Activated CD8-positive, alpha-beta memory T cell treated with anti-CD3 and anti-CD28 coated beads for 36 hours (primary cell): Measurements from ENCODE around the gene GJD2. TPM values are rescaled to one million over a fixed set of nuclear protein-coding genes. Genes with fewer than 3 reads are reported as not detected.

Source experiments
- CTCF ChIA-PET: fragments of 350-600 bp; sonication (Branson Sonifier 250); formaldehyde crosslinking; loops from one replicate; lab custom pipeline; 2021; ENCODE audit warnings: antibody characterized with exemption; lab: Charles Lee
- POLR2A ChIA-PET: fragments of 350-600 bp; sonication (Branson Sonifier 250); formaldehyde crosslinking; loops from one replicate; lab custom pipeline; 2021; ENCODE audit warnings: antibody characterized with exemption; lab: Charles Lee
- total RNA-seq, 2 experiments: library from RNA; stranded (reverse); gene quantifications; one replicate each; pipeline ENCODE4 v1.2.3, GENCODE V29; 2021

GJD2 gene
- not detected for total RNA-seq

GRCh38 chr15:34754674-34755418 is at the start of gene GJD2:
GJD2 (minus strand) TSS chr15:34754998; CDS start chr15:34754488, 510 bp downstream.
- POLR2A ChIA-PET = no interaction called here

GRCh38 chr15:34804113-34804512 is 49.3 kb upstream of the GJD2 start:
- ChIA-PET POLR2A (no interaction called here), CTCF (no interaction called here)

More at GRCh38 chr15:34754674-34755418, at the start of gene GJD2:
- CTCF ChIA-PET = no interaction called here

- CTCF ChIA-PET = no interaction called here
- POLR2A ChIA-PET = no interaction called here
Measured at GRCh38 chr15:34802803-34803750, 48.3 kb upstream of the GJD2 start.

GRCh38 chr15:34802371-34802770 is 47.6 kb upstream of the GJD2 start:
- POLR2A ChIA-PET = no interaction called here
- CTCF ChIA-PET = no interaction called here

GRCh38 chr15:34799149-34800101 is 44.6 kb upstream of the GJD2 start:
- POLR2A ChIA-PET = no interaction called here
- CTCF ChIA-PET = no interaction called here

GRCh38 chr15:34796847-34797435 is 42.1 kb upstream of the GJD2 start:
- ChIA-PET CTCF (no interaction called here), POLR2A (no interaction called here)

GRCh38 chr15:34795267-34796081 is 40.7 kb upstream of the GJD2 start, which contains the start of gene ACTC1:
ACTC1 (minus strand) TSS chr15:34795549; CDS start chr15:34794808, 741 bp downstream.
- CTCF ChIA-PET = no interaction called here

GRCh38 chr15:34794590-34795206 is 39.9 kb upstream of the GJD2 start:
- ChIA-PET CTCF (no interaction called here), POLR2A (no interaction called here)

More at GRCh38 chr15:34795267-34796081, 40.7 kb upstream of the GJD2 start, which contains the start of gene ACTC1:
- POLR2A ChIA-PET = no interaction called here

- ChIA-PET CTCF (no interaction called here), POLR2A (no interaction called here)
Measured at GRCh38 chr15:34793901-34794300, 39.1 kb upstream of the GJD2 start.

GRCh38 chr15:34793071-34793470 is 38.3 kb upstream of the GJD2 start:
- ChIA-PET POLR2A (no interaction called here), CTCF (no interaction called here)

GRCh38 chr15:34791701-34792100 is 36.9 kb upstream of the GJD2 start:
- ChIA-PET CTCF (no interaction called here), POLR2A (no interaction called here)

- ChIA-PET CTCF (no interaction called here), POLR2A (no interaction called here)
Measured at GRCh38 chr15:34790121-34790520, 35.3 kb upstream of the GJD2 start.

- CTCF ChIA-PET = no interaction called here
- POLR2A ChIA-PET = no interaction called here
Measured at GRCh38 chr15:34789326-34789725, 34.5 kb upstream of the GJD2 start.

- POLR2A ChIA-PET = no interaction called here
- CTCF ChIA-PET = no interaction called here
Measured at GRCh38 chr15:34786206-34786605, 31.4 kb upstream of the GJD2 start.

- ChIA-PET CTCF (no interaction called here), POLR2A (no interaction called here)
Measured at GRCh38 chr15:34783991-34784390, 29.2 kb upstream of the GJD2 start.

GRCh38 chr15:34783431-34783830 is 28.6 kb upstream of the GJD2 start:
- POLR2A ChIA-PET = no interaction called here
- CTCF ChIA-PET = no interaction called here

- POLR2A ChIA-PET = no interaction called here
- CTCF ChIA-PET = no interaction called here
Measured at GRCh38 chr15:34782901-34783300, 28.1 kb upstream of the GJD2 start.

GRCh38 chr15:34780725-34781124 is 25.9 kb upstream of the GJD2 start:
- ChIA-PET POLR2A (no interaction called here), CTCF (no interaction called here)
